GM18508 (cell line): ENCODE results near the gene MYO7B.

ENCODE experiments used
- ATAC-seq: cut with Tn5 transposase; IDR thresholded peaks from one replicate; pipeline ENCODE4 v1.9.1; 2021; ENCODE audit warnings: moderate number of reproducible peaks; ENCODE audit not compliant: insufficient read depth, unreplicated experiment

MYO7B gene

DNA sequence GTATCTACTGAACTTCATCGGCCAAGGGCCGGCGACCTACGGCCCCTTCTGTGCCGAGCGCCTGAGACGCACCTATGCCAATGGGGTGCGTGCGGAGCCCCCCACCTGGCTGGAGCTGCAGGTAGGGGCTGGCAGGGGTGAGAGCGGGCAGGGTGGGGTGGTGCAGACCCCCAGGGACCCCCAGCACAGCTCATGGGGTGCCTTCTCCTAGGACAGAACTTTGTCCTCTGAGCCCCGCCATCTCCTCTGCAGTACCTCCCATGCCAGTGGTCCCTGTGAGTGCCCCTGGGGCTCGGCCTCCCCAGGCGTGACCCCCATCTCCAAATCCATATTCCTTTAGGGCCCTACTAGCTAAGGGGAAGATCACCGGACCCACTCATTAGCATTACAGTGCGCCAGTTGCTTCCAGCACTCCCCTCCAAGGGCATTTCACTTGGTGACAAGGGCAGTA is 86.5 kb downstream of the MYO7B start:
- ATAC-seq = no peak

DNA sequence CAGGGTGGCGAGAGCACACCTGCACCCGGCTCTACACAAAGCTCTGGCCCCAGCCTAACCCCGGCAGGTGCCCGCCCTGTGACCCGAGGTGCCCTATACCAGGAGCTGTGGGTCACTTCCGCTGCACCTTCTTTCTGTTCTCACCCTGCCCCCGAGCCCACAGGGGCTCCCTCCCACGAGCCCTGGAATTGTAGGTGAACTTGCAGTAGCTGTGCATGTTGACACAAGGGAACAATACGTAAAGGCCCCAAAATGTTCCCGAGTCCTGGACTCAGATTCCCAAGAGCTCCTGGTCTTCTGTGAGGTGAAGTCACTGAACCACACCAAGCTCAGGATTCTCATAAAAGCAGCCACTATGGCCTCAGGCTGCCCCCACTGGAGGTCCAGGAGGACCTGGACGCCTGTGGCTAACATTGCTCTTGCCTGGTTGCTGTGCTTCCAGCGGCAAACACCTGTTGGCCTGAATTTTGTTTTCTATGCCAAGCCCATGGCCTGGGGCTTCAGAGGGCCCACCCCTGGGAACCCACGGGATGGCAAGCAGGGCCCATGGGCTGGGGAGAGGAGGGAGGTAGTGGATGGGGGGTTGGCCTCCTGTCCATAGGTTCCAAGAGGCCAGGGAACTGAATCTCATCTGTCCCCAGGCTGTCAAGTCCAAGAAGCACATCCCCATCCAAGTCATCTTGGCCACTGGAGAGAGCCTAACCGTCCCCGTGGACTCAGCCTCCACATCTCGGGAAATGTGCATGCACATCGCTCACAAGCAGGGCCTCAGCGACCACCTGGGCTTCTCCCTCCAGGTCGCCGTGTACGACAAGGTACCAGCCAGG is 87.3 kb downstream of the MYO7B start:
- ATAC-seq = no peak

DNA sequence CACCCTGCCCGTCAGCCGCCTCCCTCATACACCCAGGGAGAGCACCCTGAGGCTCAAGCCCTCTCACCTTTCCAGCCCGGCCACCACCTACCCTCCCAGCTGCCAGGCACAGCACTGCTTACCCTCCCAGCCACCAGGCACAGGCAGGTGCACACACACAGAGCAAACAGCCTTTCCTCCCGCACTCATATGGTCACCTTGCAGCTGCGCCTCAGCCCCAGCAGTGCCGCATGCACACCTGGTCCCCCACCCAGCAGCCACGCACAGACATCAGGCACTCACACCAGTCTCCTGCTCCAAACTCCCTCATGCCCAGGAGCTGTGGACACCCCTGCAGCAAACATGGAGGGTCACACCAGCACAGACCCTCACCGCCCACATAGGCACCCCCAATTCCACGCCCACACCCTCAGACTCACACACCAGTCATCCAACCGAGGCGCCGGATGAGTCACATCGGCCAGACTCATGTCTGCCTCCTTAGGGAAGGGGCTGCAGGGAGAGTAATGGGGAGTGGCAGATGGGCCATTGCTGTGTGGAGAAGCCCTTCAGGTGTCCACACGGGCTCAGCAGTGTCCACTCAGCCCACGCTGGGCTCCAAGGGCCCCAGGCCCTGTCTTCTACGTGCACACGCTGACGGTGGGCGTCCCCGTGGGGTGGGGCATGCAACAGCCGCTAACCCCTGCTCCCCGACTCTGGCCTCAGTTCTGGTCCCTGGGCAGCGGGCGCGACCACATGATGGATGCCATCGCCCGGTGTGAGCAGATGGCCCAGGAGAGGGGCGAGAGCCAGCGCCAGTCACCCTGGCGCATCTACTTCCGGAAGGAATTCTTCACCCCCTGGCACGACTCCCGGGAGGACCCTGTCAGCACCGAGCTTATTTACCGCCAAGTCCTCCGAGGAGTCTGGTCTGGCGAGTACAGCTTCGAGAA is 88.2 kb downstream of the MYO7B start:
- no peak for ATAC-seq

DNA sequence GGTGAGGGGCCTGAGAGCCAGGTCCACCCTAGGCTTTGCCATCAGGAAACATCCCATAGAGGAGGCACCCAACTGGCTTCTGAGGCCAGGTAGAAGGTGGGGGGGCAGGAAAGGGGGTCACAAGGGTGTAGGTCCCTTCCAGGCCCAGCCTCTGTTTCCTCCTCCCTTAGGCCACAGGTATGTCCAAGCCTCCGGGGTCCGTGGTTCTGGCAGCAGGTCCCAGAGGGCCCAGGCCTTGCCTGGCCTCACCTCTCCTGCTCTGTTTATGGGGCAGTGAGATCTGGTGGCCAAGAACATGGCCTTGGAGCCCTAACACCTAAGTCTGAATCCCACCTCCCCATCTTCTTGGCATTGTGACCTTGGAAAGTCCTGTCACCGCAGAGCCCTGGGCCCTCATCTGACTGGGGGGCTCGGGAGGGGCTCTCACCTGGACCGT is 88.9 kb downstream of the MYO7B start:
- ATAC-seq = no peak

DNA sequence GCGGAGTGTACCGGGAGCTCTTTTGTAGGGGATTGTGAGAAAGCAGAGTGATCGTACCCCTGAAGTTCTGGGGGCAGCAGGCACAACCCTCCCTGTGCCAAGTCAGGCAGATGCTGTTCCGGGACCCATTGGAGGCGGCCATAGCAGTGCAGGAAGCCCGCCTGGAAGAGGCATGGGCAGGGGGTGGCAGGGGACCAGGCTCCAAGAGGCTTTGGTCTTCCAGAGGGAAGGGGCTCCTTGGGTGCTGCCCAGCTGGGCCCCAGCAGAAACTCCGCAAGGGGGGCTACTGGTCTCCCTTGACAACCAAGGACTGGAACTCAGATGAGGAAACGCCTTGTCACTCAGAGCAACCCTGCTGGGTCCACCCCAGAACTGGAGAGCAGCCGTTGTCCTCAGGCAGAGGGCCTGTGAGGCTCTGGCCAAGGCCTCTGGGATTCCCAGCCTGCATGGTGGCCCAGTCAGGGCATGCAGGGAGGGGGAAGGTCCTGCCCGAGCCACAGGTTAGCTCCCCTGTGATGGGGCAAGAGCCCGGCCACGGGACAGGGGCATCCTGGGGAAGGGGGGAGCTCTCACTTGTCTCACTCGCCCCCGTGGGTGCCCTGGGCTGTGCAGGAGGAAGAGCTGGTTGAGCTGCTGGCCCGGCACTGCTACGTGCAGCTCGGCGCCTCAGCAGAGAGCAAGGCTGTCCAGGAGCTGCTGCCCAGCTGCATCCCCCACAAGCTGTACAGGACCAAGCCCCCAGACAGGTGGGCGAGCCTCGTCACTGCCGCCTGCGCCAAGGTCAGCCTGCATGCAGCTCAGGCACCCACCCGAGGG is 89.5 kb downstream of the MYO7B start:
- no peak for ATAC-seq

DNA sequence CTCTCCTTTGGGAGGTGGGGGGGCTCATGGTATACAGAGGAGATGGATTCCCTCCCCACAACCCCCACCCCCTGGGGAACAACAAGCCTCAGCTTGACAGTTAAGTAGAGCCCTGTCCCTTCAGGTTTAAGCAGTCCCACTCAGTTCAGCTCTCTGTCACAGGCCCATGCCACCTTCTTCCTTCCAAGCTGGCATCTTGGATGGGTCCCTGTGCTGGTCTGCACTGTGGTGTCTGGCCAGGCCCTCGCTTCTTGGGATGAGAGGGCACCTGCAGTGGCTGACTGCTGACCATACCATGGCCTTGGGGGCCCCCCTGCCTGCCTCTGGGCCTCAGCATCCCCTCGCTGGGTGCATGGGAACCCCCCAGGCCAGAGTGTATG is 90.1 kb downstream of the MYO7B start:
- ATAC-seq = no peak

DNA sequence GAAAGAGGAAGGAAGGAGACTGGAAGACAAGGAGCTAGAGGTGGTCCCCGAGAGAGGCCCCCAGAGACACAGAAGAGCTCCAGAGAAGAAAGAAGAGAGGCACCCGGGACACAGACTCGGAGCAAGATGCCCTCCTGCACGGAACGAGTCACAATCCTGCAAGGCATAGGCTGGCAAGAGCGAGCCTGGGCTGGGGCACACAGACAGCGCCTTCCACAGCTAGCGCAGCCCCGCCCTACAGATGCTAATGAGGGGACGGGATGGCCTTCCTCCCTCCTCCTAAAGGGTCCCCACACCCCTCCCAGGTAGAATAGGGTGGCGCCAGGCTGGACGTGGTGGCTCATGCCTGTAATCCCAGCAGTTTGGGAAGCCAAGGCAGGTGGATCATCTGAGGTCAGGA is 90.7 kb downstream of the MYO7B start:
- no peak for ATAC-seq

DNA sequence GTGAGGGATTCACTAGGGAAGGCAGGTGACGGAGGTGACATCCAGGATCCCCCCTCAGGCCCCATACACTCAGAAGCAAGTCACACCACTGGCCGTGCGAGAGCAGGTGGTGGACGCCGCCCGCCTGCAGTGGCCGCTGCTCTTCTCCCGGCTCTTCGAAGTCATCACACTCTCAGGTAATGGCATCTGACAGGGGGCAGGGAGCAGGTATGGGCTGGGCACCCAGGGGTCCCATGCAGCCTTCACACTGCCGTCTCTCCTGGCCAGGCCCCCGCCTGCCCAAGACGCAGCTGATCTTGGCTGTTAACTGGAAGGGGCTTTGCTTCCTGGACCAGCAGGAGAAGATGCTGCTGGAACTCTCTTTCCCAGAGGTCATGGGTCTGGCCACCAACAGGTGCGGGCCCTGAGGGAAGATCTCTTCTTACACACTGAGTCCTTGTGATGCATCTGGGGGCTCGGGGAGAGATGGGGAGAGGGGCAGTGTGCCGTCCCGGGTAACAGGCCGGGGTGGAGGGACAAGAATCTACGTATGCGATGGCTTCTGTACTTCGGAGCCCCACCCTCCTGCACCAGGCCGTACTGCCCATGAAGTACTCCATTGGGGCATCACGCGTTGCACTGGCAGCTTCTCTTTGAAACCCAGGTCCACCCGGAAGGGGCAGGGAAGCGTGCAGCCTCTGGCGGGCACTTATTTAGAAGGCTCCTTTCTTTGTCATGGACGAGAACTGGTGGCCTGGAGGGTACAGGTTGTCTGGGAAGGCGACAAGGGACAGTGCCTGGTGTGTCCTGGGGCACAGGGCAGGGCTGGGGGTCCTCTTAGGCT is 91.6 kb downstream of the MYO7B start:
- ATAC-seq = no peak

DNA sequence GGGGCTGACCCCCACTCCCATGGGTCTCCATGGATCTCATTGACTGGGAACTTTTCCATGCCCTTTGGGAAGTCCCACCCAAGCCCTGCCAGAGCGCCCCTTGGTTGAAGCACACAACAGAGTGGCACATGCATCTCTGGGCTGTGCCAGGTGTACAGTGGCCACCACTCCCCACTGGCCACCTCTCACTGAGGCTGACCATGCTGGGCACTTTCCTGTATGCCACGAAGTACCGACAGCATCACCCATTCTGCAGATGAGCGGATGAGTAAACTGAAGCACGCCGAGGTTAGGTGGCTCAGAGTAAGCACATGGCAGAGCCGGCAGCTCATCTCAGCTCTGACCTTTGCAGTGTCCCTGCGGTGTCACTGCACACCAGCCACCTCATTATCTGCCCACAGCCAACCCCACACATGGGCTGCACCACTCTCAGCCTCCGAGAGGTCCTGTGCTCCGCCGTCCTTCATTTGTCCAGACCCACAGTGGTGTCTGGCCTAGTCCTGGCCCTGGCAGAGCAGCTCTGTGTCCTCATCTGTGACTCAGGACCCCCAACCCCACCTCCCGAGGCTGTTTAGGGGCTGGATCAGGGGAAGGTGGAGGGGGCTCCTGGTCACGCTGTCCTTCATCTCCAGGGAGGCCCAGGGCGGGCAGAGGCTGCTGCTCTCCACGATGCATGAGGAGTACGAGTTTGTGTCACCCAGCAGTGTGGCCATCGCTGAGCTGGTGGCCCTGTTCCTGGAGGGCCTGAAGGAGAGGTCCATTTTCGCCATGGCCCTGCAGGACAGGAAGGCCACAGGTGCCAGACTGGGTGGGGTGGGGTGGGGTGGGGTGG is 92.5 kb downstream of the MYO7B start:
- ATAC-seq = no peak

DNA sequence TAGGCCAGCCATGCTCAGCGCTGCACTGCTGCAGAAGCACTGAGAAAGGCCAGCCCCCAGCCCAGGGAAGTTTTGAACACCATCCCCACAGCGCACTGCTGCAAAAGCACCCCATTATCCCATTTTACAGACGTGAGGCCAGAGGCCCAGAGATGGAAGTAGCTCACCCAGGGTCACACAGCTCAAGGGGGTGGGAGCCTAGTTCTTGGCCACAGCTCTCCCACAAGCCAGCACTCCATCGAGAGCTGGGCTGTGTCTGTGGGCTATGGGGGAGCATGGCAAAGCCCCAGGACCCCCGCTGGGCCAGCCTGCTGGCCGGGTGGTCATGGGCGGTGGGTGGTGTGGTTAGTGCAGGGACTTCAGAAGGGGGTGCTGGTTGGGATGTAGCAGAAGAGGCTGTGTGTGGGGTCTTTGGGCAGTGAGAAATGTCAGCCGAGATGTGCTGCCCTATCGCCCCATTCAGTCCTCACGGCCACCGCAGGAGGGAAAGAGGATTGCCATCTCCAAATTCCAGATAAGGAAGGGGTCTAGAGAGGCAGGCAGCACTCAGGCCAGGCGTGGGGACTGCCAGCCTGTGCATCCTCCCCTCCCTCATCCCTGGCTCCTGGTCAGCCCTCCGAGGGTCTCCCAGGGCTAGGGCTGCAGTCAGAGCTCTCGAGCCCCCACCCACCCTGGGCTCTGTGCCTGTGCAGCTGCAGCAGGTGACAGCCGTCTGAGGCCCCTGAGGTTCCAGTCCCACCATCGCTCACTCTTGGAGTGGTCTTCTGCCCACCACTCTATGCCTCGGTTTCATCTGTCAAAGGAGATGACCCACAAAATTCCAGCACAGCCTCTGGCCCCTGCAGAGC is 93.5 kb downstream of the MYO7B start:
- no peak for ATAC-seq

DNA sequence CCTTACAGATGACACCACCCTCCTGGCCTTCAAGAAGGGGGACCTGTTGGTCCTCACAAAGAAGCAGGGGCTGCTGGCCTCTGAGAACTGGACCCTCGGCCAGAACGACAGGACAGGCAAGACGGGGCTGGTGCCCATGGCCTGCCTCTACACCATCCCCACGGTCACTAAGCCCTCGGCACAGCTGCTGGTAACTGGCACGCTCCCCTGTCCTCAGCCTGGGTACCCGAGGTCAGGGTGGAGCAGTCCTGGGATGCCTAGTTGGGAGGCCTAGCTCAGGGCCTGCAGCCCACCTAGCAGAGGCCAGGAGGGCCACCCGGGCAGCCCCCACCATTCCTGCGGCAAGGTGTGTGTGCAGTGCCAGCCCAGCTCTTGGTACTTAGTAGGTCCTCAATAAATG is 94.2 kb downstream of the MYO7B start:
- no peak for ATAC-seq

DNA sequence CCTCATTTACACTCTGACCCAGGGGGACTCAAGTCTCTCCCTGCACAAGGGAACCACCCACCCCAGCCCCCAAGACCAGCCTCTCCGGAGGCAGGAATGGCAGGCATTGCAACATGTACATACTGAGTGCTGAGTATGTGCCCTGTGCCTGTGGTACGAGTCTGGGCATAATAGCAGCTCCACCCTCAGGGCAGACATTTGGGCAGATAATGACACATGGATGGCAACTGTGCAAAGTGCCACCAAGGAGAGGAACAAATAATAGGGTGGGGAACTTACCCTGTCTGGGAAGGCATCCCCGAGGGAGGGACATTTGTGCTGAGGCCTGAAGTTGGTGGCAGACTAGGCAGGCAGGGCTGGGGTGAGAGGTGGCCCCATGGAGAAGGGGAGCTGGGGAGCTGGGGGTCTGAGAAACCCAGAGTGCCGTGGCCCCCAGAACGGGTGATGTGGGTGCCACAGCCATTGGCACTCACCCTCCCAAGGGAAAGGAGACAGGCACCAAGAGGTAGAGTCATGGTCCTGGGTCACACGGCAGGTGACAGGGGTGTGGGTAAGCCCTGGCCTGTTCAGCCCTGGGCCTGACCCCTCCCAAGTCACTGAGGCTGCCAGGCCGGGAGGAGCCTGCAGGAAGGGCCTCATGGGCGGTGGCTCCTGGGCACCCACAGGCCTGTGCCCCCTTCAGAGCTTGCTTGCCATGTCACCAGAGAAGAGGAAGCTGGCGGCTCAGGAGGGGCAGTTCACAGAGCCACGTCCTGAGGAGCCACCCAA is 94.8 kb downstream of the MYO7B start:
- no peak for ATAC-seq

DNA sequence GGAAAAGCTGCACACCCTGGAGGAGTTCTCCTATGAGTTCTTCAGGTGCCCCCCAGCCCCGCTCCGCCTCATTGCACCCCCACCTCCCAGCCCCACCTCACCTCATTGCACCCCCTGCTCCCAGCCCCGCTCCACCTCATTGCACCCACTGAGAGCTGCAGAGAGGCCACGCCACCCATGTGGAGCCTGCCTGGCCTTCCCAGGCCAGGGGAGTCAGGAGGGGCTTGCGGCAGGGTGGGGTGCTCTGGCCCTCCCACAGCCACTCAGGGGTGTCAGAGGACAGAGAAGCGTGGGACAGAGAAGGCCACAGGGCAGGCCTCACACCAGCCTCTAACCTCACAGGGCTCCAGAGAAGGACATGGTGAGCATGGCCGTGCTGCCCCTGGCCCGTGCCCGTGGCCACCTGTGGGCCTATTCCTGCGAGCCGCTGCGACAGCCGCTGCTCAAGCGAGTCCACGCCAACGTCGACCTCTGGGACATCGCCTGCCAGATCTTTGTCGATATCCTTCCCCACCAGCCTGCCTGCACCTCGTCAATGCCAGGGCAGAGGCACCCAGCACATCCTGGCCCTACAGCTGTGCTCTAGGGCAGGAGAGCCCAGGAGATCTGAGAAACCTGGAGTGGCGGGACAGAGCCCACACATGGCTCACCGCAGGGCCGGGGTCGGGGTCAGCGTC is 95.5 kb downstream of the MYO7B start:
- ATAC-seq = no peak

DNA sequence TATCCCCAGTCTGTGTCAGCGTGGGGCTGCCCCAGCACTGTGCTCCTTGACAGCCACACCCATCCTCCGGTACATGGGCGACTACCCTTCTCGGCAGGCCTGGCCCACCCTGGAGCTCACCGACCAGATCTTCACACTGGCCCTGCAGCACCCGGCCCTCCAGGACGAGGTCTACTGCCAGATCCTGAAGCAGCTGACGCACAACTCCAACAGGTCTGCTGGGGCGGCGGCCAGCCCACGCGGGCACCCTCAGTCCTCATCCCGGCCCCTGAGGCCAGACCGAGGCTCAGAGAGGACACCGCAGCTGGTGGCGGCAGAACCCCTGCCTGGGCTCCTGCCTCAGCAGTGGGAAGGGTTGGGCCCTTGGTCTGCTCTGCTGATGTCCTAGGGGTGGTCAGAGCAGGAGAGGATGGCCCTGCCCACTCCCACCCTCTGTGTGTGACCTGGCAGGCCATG is 96.1 kb downstream of the MYO7B start:
- ATAC-seq = no peak

DNA sequence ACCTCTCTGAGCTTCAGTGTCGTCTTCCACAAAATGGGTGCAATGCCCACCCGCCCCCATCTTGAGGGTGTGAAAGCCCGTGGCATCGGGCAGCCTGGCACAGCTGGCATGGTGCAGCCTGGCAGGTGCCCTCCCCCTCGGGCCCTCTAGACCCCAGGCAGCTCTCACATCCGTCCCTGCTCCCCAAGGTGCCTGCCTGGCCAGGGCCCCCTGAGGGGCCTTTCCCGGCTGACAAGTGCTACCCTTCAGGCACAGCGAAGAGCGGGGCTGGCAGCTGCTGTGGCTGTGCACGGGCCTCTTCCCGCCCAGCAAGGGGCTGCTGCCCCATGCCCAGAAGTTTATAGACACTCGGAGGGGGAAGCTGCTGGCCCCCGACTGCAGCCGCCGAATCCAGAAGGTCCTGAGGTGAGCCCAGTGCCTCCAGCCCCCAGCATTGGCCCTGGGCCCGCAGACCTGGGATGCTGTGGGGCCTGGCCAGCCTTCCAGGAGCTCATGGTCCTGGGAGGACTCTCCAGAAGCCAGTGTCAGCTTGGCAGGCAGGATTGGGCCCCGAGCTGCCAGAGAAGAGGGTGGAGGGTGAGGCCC is 96.6 kb downstream of the MYO7B start:
- no peak for ATAC-seq
